Loucy (cell line): Measurements from ENCODE around the gene CLSTN1.

Experiments used
- H2AFZ ChIP-seq: fragments of 200-600 bp; sonication (generic); 2 replicates; pipeline ENCODE4 v1.6.0; 2016; ENCODE audit warnings: antibody characterized with exemption, mild to moderate bottlenecking, low read length, moderate library complexity
- H3F3A ChIP-seq: fragments of 200-600 bp; 2 replicates; pipeline ENCODE4 v1.6.0; 2016; ENCODE audit warnings: antibody characterized with exemption, low read depth, mild to moderate bottlenecking
- H3K27me3 ChIP-seq: fragments of 200-600 bp; sonication (generic); 2 replicates; pipeline ENCODE4 v1.6.1; 2014; ENCODE audit warnings: low read length, mild to moderate bottlenecking; ENCODE audit not compliant: insufficient read depth, poor library complexity, severe bottlenecking
- H3K36me3 ChIP-seq: fragments of 200-600 bp; sonication (generic); 2 replicates; pipeline ENCODE4 v1.6.1; 2016; ENCODE audit warnings: low read length; ENCODE audit not compliant: insufficient read depth
- H3K4me1 ChIP-seq: fragments of 200-600 bp; sonication (generic); 2 replicates; pipeline ENCODE4 v1.5.1; 2014; ENCODE audit warnings: low read length, mild to moderate bottlenecking; ENCODE audit not compliant: insufficient read depth, poor library complexity, severe bottlenecking
- H3K4me2 ChIP-seq: fragments of 200-600 bp; sonication (generic); 2 replicates; pipeline ENCODE4 v1.6.0; 2014; ENCODE audit warnings: antibody characterized with exemption, low read length, low read depth, mild to moderate bottlenecking; ENCODE audit not compliant: poor library complexity, severe bottlenecking
- H3K4me3 ChIP-seq: fragments of 200-600 bp; sonication (generic); 2 replicates; pipeline ENCODE4 v1.5.1; 2014; ENCODE audit warnings: low read length, mild to moderate bottlenecking, mixed read lengths; ENCODE audit not compliant: poor library complexity, severe bottlenecking
- H3K79me2 ChIP-seq: fragments of 200-600 bp; sonication (generic); 2 replicates; pipeline ENCODE4 v1.6.1; 2014; ENCODE audit warnings: low read length; ENCODE audit not compliant: insufficient read depth
- H3K9ac ChIP-seq: fragments of 200-600 bp; sonication (generic); 2 replicates; pipeline ENCODE4 v1.6.0; 2014; ENCODE audit warnings: mild to moderate bottlenecking, low read depth, low read length, moderate library complexity; ENCODE audit not compliant: poor library complexity, severe bottlenecking
- H3K9me2 ChIP-seq: fragments of 200-600 bp; sonication (generic); replicated peaks from 2 replicates; pipeline ENCODE4 v1.6.1; 2016; ENCODE audit warnings: low read depth, low read length, mixed read lengths
- H3K9me3 ChIP-seq: fragments of 200-600 bp; sonication (generic); 2 replicates; pipeline ENCODE4 v1.6.1; 2014; ENCODE audit warnings: mild to moderate bottlenecking, antibody characterized with exemption, low read length, low read depth; ENCODE audit not compliant: insufficient read depth
- H4K20me1 ChIP-seq: fragments of 200-600 bp; sonication (generic); 2 replicates; pipeline ENCODE4 v1.6.0; 2014; ENCODE audit warnings: antibody characterized with exemption, low read length, mild to moderate bottlenecking; ENCODE audit not compliant: insufficient read depth, poor library complexity, severe bottlenecking
- CTCF ChIP-seq: fragments of 200-600 bp; sonication (generic); conservative IDR thresholded peaks from 2 replicates; pipeline ENCODE4 v1.5.1; 2014; ENCODE audit warnings: mild to moderate bottlenecking, antibody characterized with exemption, low read length
- EZH2phosphoT487 ChIP-seq: fragments of 200-600 bp; IDR thresholded peaks from 2 replicates; pipeline ENCODE4 v1.6.1; 2018; ENCODE audit warnings: antibody characterized with exemption, mild to moderate bottlenecking, moderate library complexity, borderline replicate concordance

Gene CLSTN1

GRCh38 chr1:9726905-9727595, 96.7 kb downstream of the CLSTN1 start:
- Histone ChIP-seq H3K79me2 (no peaks in the 10 kb centered on the region), H3F3A (no peaks in the 10 kb centered on the region), H3K4me1 (no peaks in the 10 kb centered on the region), H3K27me3 (no peaks in the 10 kb centered on the region), H3K9me3 (no peaks in the 10 kb centered on the region), H3K9me2 (no peaks in the 10 kb centered on the region), H3K4me2 (no peak overlapping the region), H4K20me1 (no peaks in the 10 kb centered on the region), H2AFZ (no peak overlapping the region), H3K36me3 (peaks cover 30% of the 10 kb centered on the region; the same call in 1 of the 2 replicates), H3K4me3 (no peak overlapping the region), H3K9ac (no peak overlapping the region)
- TF ChIP-seq EZH2phosphoT487 (no peak), CTCF (no peak)

GRCh38 chr1:9726406-9726805, 97.4 kb downstream of the CLSTN1 start:
- no peak for TF ChIP-seq CTCF
- TF ChIP-seq EZH2phosphoT487, result no peak
- H3K9me2 ChIP-seq, result no peaks in the 10 kb centered on the region

GRCh38 chr1:9724706-9725476, 98.9 kb downstream of the CLSTN1 start:
- Histone ChIP-seq H3F3A (no peaks in the 10 kb centered on the region), H3K4me3 (no peak overlapping the region), H3K79me2 (no peaks in the 10 kb centered on the region), H3K36me3 (peaks cover 8% of the 10 kb centered on the region; the same call in 1 of the 2 replicates), H2AFZ (no peak overlapping the region), H3K9me2 (no peaks in the 10 kb centered on the region), H3K9ac (no peak overlapping the region), H4K20me1 (no peaks in the 10 kb centered on the region), H3K4me2 (no peak overlapping the region), H3K4me1 (peaks cover 4% of the 10 kb centered on the region), H3K9me3 (no peaks in the 10 kb centered on the region), H3K27me3 (no peaks in the 10 kb centered on the region)
- TF ChIP-seq CTCF (peak; percentile 84), EZH2phosphoT487 (no peak)

More at GRCh38 chr1:9726406-9726805, 97.4 kb downstream of the CLSTN1 start:
- Histone ChIP-seq H3F3A (no peaks in the 10 kb centered on the region), H2AFZ (no peak overlapping the region), H3K4me2 (no peak overlapping the region), H3K4me3 (no peak overlapping the region), H3K9ac (no peak overlapping the region), H3K9me3 (no peaks in the 10 kb centered on the region), H4K20me1 (no peaks in the 10 kb centered on the region), H3K4me1 (peaks cover 3% of the 10 kb centered on the region), H3K27me3 (no peaks in the 10 kb centered on the region), H3K79me2 (no peaks in the 10 kb centered on the region), H3K36me3 (peaks cover 23% of the 10 kb centered on the region; the same call in 1 of the 2 replicates)
